Ectodermal cell (in vitro differentiated cells): ENCODE data around the gene CAMKV.

Experiments
- H3K27ac ChIP-seq: 2 replicates; pipeline ENCODE4 v1.7.0; 2013; ENCODE audit warnings: mild to moderate bottlenecking, low read depth, low read length; ENCODE audit not compliant: insufficient read depth, poor library complexity, severe bottlenecking
- H3K27me3 ChIP-seq: 2 replicates; pipeline ENCODE4 v1.7.0; 2013; ENCODE audit warnings: mild to moderate bottlenecking, low read length; ENCODE audit not compliant: insufficient read depth, control insufficient read depth, poor library complexity, severe bottlenecking
- H3K36me3 ChIP-seq: one replicate; pipeline ENCODE4 v1.7.0; 2013; ENCODE audit warnings: low read length; ENCODE audit not compliant: control insufficient read depth, insufficient read depth
- H3K4me1 ChIP-seq: one replicate; pipeline ENCODE4 v1.7.0; 2013; ENCODE audit warnings: low read length; ENCODE audit not compliant: control insufficient read depth, insufficient read depth
- H3K4me3 ChIP-seq: 2 replicates; pipeline ENCODE4 v1.7.0; 2013; ENCODE audit warnings: low read depth, low read length, control low read depth; ENCODE audit not compliant: insufficient read depth
- H3K9me3 ChIP-seq: 2 replicates; pipeline ENCODE4 v1.7.0; 2013; ENCODE audit warnings: mild to moderate bottlenecking, low read length, moderate library complexity; ENCODE audit not compliant: control insufficient read depth
- WGBS, 2 experiments: methylation state at CpG; one replicate each; pipeline ENCODE4 v1.1.7; 2013; ENCODE audit warnings: missing lambda C conversion rate in 2 of 2; 5-methylcytosine and 5-hydroxymethylcytosine counted together

The CAMKV gene

GRCh38 chr3:49872801-49873281, 3.1 kb upstream of the CAMKV start:
- Histone ChIP-seq H3K4me1 (peaks cover 25% of the 10 kb centered on the region), H3K4me3 (no peak overlapping the region), H3K27me3 (peaks cover 16% of the 10 kb centered on the region), H3K27ac (no peak overlapping the region), H3K36me3 (no peaks in the 10 kb centered on the region), H3K9me3 (no peaks in the 10 kb centered on the region)
- 89 to 91% methylated on average over 4 of the region's 4 CpGs for WGBS, 2 experiments

GRCh38 chr3:49871531-49872153, 1.9 kb upstream of the CAMKV start:
- 94 to 95% methylated on average over 10 of the region's 10 CpGs for WGBS, 2 experiments
- H3K4me3 ChIP-seq, result no peak overlapping the region
- H3K36me3 ChIP-seq, result no peaks in the 10 kb centered on the region
- H3K27me3 ChIP-seq, result peaks cover 16% of the 10 kb centered on the region
- H3K27ac ChIP-seq, result no peak overlapping the region
- H3K4me1 ChIP-seq, result peaks cover 32% of the 10 kb centered on the region
- H3K9me3 ChIP-seq, result no peaks in the 10 kb centered on the region

GRCh38 chr3:49868862-49869466, 742 bp downstream of the CAMKV start:
- H3K27me3 ChIP-seq, result peaks cover 16% of the 10 kb centered on the region
- H3K4me1 ChIP-seq, result peaks cover 44% of the 10 kb centered on the region
- WGBS, 2 experiments, result 1% methylated on average over 23 of the region's 23 CpGs
- peak overlapping the region; percentile 54 for H3K4me3 ChIP-seq
- no peaks in the 10 kb centered on the region for H3K36me3 ChIP-seq
- H3K9me3 ChIP-seq, result no peaks in the 10 kb centered on the region
- H3K27ac ChIP-seq, result no peak overlapping the region

- 14 to 22% methylated on average over 7 of the region's 7 CpGs for WGBS, 2 experiments
- H3K27ac ChIP-seq, result no peak overlapping the region
- no peak overlapping the region for H3K4me3 ChIP-seq
- no peaks in the 10 kb centered on the region for H3K9me3 ChIP-seq
- no peaks in the 10 kb centered on the region for H3K36me3 ChIP-seq
- peaks cover 44% of the 10 kb centered on the region for H3K4me1 ChIP-seq
- H3K27me3 ChIP-seq, result peaks cover 16% of the 10 kb centered on the region
Observed at GRCh38 chr3:49867871-49868321, 1.8 kb downstream of the CAMKV start.

GRCh38 chr3:49867400-49867799, 2.3 kb downstream of the CAMKV start:
- Histone ChIP-seq H3K27ac (no peak overlapping the region), H3K4me1 (peaks cover 44% of the 10 kb centered on the region), H3K27me3 (peaks cover 16% of the 10 kb centered on the region), H3K9me3 (no peaks in the 10 kb centered on the region), H3K36me3 (no peaks in the 10 kb centered on the region), H3K4me3 (no peak overlapping the region)
- WGBS, 2 experiments, result 81 to 91% methylated on average over 1 of the region's 1 CpG

GRCh38 chr3:49865198-49865784, 4.4 kb downstream of the CAMKV start:
- Histone ChIP-seq H3K27me3 (peaks cover 9% of the 10 kb centered on the region), H3K4me1 (peaks cover 44% of the 10 kb centered on the region), H3K36me3 (no peaks in the 10 kb centered on the region), H3K27ac (no peak overlapping the region), H3K9me3 (no peaks in the 10 kb centered on the region), H3K4me3 (no peak overlapping the region)
- 84 to 90% methylated on average over 7 of the region's 7 CpGs for WGBS, 2 experiments

GRCh38 chr3:49864505-49864904, 5.2 kb downstream of the CAMKV start:
- 86 to 91% methylated on average over 5 of the region's 5 CpGs for WGBS, 2 experiments
- Histone ChIP-seq H3K27ac (no peak overlapping the region), H3K9me3 (no peaks in the 10 kb centered on the region), H3K4me1 (peaks cover 38% of the 10 kb centered on the region), H3K4me3 (no peak overlapping the region), H3K27me3 (peaks cover under 1% of the 10 kb centered on the region), H3K36me3 (no peaks in the 10 kb centered on the region)

- Histone ChIP-seq H3K4me3 (no peak overlapping the region), H3K9me3 (no peaks in the 10 kb centered on the region), H3K27ac (no peak overlapping the region), H3K36me3 (no peaks in the 10 kb centered on the region), H3K4me1 (peaks cover 12% of the 10 kb centered on the region), H3K27me3 (no peaks in the 10 kb centered on the region)
- WGBS, 2 experiments, result 94 to 95% methylated on average over 12 of the region's 12 CpGs
Observed at GRCh38 chr3:49859576-49860305, 10.0 kb downstream of the CAMKV start.

- no peaks in the 10 kb centered on the region for H3K27me3 ChIP-seq
- H3K4me3 ChIP-seq, result peak within 1 kb of the TSS; percentile 91
- no peak within 1 kb of the TSS for H3K27ac ChIP-seq
- H3K36me3 ChIP-seq, result no peaks in the 10 kb centered on the region
- no peaks in the 10 kb centered on the region for H3K9me3 ChIP-seq
- peaks cover 10% of the 10 kb centered on the region for H3K4me1 ChIP-seq
- WGBS, 2 experiments, result 6 to 7% methylated on average over 52 of the region's 52 CpGs
Observed at GRCh38 chr3:49856181-49857005, 13.3 kb downstream of the CAMKV start, which contains the start of gene TRAIP. Gene TRAIP, minus strand, starts transcription at chr3:49856564. Its CDS starts 111 bp downstream, at chr3:49856453.
